GM21360 (cell line): Measurements from ENCODE around the gene FBXW7.
A peak's percentile ranks its signal among the peaks of the same experiment; 100 is the strongest.

Source experiments
- ATAC-seq: cut with Tn5 transposase; IDR thresholded peaks from one replicate; pipeline ENCODE4 v1.9.1; 2021; ENCODE audit warnings: mild to moderate bottlenecking, moderate library complexity; ENCODE audit not compliant: unreplicated experiment

The FBXW7 gene

GRCh38 chr4:152513078-152513477 lies 22.8 kb downstream of the FBXW7 start:
- ATAC-seq = no peak

DNA sequence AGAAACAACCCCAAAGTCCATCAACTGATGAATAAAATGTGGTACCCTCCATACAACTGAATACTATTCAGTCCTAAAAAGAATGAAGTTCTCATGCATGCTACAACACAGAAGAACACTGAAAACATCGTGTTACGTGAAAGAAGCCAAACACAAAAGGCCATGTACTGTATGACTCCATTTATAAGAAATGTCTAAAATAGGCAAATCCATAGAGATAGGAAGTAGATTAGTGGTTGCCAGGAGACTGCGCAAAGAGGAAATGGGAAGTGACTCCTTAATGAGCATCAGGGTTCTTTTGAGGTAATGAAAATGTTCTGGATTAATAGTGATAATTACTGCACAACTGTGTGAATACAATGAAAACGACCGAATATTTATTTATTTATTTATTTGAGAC lies 23.4 kb downstream of the FBXW7 start:
- ATAC-seq = no peak

GRCh38 chr4:152510349-152511147 lies 25.3 kb downstream of the FBXW7 start:
- no peak for ATAC-seq

- ATAC-seq = no peak
These were observed 26.2 kb downstream of the FBXW7 start for GRCh38 chr4:152509595-152510225.

DNA sequence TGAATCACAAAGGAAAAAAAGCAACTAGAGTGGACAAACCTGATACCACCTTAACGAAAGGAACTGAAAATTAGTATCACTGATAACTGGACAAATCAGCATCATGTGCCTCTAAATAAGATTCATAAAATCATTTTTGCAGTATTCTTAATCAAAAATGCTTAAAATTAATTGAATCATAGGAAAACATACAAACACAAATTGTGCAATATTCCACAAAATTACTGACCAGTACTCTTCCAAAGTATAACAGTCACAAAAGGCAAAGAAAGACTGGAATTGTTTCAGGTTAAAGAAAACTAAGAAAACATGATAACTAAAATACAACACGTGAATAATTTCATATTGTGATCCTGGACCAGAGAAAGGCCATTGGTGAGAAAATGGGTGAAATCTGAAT lies 27.1 kb downstream of the FBXW7 start:
- no peak for ATAC-seq

GRCh38 chr4:152508386-152508785 lies 27.5 kb downstream of the FBXW7 start:
- no peak for ATAC-seq

GRCh38 chr4:152503653-152504290 lies 32.1 kb downstream of the FBXW7 start:
- ATAC-seq = no peak

DNA sequence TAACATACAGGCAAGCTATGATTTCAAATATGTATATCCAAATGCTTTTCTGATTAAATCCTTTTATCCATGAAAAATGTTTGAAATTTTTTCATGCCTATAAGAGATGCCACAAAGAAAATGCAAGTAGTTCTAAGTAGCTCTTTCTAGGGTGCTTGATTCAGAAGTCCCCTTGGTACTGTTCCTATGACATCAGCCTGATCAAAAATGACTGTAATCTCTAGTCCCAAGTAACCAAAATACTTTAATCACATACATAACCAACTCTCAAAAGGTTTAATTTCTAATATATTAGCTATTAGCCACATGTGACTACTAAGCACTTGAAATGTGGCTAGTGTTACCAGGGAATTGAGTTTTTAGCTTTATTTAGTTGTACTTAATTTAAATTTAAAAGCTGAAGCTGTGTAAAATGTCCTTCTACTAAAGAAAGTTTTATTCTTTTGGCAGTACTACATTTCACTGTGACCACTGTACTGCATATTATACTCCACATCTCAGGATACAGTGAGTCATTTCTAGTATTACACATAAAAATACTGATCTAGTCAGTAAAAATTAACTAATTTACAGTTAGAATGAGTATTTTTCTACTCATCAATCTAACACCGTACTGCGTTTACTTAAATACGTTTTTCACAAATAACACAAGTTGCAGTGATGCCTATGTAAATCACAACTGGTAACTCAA lies 33.9 kb downstream of the FBXW7 start:
- ATAC-seq = no peak

GRCh38 chr4:152500800-152501434 lies 35.0 kb downstream of the FBXW7 start:
- ATAC-seq = peak; percentile 49

GRCh38 chr4:152500275-152500674 lies 35.6 kb downstream of the FBXW7 start:
- ATAC-seq = no peak

- ATAC-seq = no peak
These were observed 36.5 kb downstream of the FBXW7 start for GRCh38 chr4:152499344-152499743.

DNA sequence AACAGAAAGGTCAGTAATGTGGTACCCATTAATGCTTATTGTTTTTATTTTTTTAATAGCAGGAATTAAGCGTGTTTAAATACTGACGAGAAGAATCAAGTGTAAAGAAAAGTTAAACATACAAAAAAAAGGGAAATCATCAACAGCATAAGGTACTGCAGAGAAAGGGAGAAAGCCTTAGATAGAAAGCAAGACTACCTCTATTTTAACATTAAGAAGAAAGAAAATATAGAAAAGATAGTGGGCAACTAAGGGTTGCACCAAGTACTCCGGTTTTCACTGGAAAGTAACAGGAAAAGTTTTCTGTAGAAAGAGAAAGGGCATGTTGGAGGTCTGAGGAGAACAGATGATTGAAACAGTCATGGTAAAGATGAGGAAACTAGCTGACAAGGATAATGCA lies 41.9 kb downstream of the FBXW7 start:
- ATAC-seq = no peak

DNA sequence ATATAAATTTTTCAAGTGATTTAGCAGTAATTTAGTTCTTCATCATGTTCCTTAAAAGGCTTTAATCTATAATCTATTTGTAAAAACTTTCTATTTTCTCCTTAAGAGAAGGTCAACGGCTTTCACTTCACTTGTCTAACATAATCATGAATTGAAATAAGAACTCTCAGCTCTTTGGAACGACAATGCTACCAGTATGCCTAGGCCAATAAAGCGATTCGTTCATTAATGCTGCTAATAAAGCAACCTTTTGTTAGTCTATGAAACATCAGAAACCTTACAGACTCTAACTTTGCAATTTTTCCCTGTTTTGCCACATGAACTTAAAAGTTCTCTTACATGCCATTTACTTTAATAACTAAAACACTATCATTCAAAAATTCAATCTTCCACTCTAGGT lies 47.6 kb downstream of the FBXW7 start:
- ATAC-seq = no peak

- ATAC-seq = no peak
These were observed 49.2 kb downstream of the FBXW7 start for GRCh38 chr4:152486429-152487389.

- ATAC-seq = peak; percentile 98
These were observed 50.1 kb downstream of the FBXW7 start for GRCh38 chr4:152485726-152486276.

- no peak for ATAC-seq
These were observed 53.7 kb downstream of the FBXW7 start for GRCh38 chr4:152482211-152482610.

DNA sequence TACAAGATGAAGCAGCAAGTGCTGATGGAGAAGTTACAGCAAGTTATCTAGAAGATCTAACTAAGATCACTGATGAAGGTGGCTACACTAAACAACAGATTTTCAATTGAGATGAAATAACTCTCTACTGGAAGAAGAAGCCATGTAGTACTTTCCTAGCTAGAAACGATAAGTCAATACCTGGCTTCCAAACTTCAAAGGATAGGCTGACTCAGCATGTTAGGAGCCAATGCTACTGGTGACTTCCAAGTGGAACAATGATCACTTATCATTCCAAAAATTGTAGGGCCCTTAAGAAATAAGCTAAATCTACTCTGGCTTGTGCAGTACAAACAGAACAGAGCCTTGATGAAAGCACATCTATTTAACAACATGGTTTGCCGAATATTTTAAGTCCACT lies 55.0 kb downstream of the FBXW7 start:
- ATAC-seq = no peak

GRCh38 chr4:152480326-152480725 lies 55.6 kb downstream of the FBXW7 start:
- ATAC-seq = no peak

- no peak for ATAC-seq
These were observed 56.4 kb downstream of the FBXW7 start for GRCh38 chr4:152479428-152480026.
